ENCODE measurements around the gene FLCN.

DNA sequence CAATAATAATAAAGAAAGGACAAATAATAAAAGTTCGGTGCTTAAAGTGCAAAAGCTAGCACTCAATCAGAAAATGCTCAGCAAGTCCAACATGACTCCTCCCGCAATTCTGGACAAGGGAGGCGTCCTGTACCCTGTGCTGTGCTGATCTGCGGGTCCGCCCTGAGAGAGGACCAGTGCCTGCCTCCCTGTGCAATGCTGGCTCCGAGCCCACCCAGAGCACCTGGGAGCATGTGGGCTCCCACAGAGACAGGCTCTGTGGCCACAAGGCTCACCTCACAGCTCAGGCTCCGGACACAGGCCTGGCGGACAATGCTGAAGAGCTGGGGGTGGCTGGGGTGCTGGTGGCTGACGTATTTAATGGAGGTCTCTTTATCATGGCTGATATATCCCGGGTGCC, 11.1 kb downstream of the FLCN start:
- TF ChIP-seq, protein P1, sequence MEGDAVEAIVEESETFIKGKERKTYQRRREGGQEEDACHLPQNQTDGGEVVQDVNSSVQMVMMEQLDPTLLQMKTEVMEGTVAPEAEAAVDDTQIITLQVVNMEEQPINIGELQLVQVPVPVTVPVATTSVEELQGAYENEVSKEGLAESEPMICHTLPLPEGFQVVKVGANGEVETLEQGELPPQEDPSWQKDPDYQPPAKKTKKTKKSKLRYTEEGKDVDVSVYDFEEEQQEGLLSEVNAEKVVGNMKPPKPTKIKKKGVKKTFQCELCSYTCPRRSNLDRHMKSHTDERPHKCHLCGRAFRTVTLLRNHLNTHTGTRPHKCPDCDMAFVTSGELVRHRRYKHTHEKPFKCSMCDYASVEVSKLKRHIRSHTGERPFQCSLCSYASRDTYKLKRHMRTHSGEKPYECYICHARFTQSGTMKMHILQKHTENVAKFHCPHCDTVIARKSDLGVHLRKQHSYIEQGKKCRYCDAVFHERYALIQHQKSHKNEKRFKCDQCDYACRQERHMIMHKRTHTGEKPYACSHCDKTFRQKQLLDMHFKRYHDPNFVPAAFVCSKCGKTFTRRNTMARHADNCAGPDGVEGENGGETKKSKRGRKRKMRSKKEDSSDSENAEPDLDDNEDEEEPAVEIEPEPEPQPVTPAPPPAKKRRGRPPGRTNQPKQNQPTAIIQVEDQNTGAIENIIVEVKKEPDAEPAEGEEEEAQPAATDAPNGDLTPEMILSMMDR (IDR thresholded peaks at IDR 0.05), result no peak
- no peak for TF ChIP-seq POLR2A (IDR thresholded peaks at IDR 0.05)

All from prostate gland (tissue), 2 donors.